Suppressor macrophage (primary cell): ENCODE data around the gene CDH1.

Experiments used
- DNase-seq, 4 experiments: peaks; one replicate each; pipeline ENCODE4 v3.0.0-alpha.2; 2020 to 2022

CDH1 gene

GRCh38 chr16:68732042-68732680 lies 4.9 kb upstream of the CDH1 start:
- DNase-seq, result no peak

- DNase-seq, result no peak
Measured at GRCh38 chr16:68732741-68733399, 4.2 kb upstream of the CDH1 start.

GRCh38 chr16:68733570-68733969 lies 3.5 kb upstream of the CDH1 start:
- no peak for DNase-seq

- DNase-seq, result no peak
Measured at GRCh38 chr16:68734782-68735181, 2.3 kb upstream of the CDH1 start.

GRCh38 chr16:68736561-68736960 lies 531 bp upstream of the CDH1 start:
- no peak for DNase-seq

GRCh38 chr16:68737730-68738629 lies 888 bp downstream of the CDH1 start:
- DNase-seq, result no peak

- DNase-seq, result peak in 2 of 4 experiments; percentile 24 to 26
Measured at GRCh38 chr16:68739964-68740627, 3.0 kb downstream of the CDH1 start.

- peak; percentile 26 to 53 (median 47) for DNase-seq
Measured at GRCh38 chr16:68740628-68741346, 3.7 kb downstream of the CDH1 start.

GRCh38 chr16:68743664-68744063 lies 6.6 kb downstream of the CDH1 start:
- no peak for DNase-seq

- DNase-seq, result no peak
Measured at GRCh38 chr16:68744744-68745280, 7.7 kb downstream of the CDH1 start.

- DNase-seq, result no peak
Measured at GRCh38 chr16:68746951-68747350, 9.9 kb downstream of the CDH1 start.

- no peak for DNase-seq
Measured at GRCh38 chr16:68749432-68749831, 12.3 kb downstream of the CDH1 start.

GRCh38 chr16:68750193-68750695 lies 13.2 kb downstream of the CDH1 start:
- DNase-seq, result no peak

- DNase-seq, result no peak
Measured at GRCh38 chr16:68751160-68751559, 14.1 kb downstream of the CDH1 start.

- no peak for DNase-seq
Measured at GRCh38 chr16:68752602-68753001, 15.5 kb downstream of the CDH1 start.

GRCh38 chr16:68754084-68754792 lies 17.1 kb downstream of the CDH1 start:
- no peak for DNase-seq

GRCh38 chr16:68756239-68756915 lies 19.3 kb downstream of the CDH1 start:
- DNase-seq, result no peak

- no peak for DNase-seq
Measured at GRCh38 chr16:68757625-68757935, 20.5 kb downstream of the CDH1 start.

- DNase-seq, result no peak
Measured at GRCh38 chr16:68759062-68759461, 22.0 kb downstream of the CDH1 start.

GRCh38 chr16:68760671-68761275 lies 23.7 kb downstream of the CDH1 start:
- DNase-seq, result peak; percentile 29 to 70 (median 66)
